OCI-LY7 (cell line): ENCODE data around the gene LARP1. TPM values are rescaled to one million over a fixed set of nuclear protein-coding genes. Genes with fewer than 3 reads are reported as not detected.
"Not testable (repeated sequence)": the region's sequence is repeated elsewhere in the genome, so short reads cannot be mapped to it uniquely, and the experiment has no call there.

Experiments
- BruUV-seq: library from RNA; stranded (reverse); fragments of 400-500 nt; replicated peaks from 2 replicates; lab custom pipeline; 2021; lab: Mats Ljungman, UMichigan
- CTCF ChIA-PET: fragments of 300-600 bp; sonication (Branson Sonifier 250); formaldehyde crosslinking; loops from one replicate; lab custom pipeline; 2022; ENCODE audit warnings: antibody characterized with exemption; ENCODE audit not compliant: unreplicated experiment; lab: Charles Lee
- POLR2A ChIA-PET: fragments of 300-600 bp; sonication (Branson Sonifier 250); formaldehyde crosslinking; loops from one replicate; lab custom pipeline; 2022; ENCODE audit warnings: antibody characterized with exemption; lab: Charles Lee
- DNase-seq: peaks from one replicate; pipeline ENCODE4 v3.0.0-alpha.2; 2015; ENCODE audit warnings: low spot score
- H2AFZ ChIP-seq: fragments of 200-600 bp; sonication (generic), shearing (Covaris generic); 2 replicates; pipeline ENCODE4 v1.6.1; 2014; ENCODE audit warnings: mild to moderate bottlenecking, antibody characterized with exemption, low read length, moderate library complexity
- H3K27ac ChIP-seq: fragments of 200-600 bp; sonication (generic); 2 replicates; pipeline ENCODE4 v1.5.1; 2014; ENCODE audit warnings: mixed run types, low read depth, mild to moderate bottlenecking, moderate library complexity, low read length, inconsistent platforms; ENCODE audit not compliant: poor library complexity, severe bottlenecking
- H3K36me3 ChIP-seq: fragments of 200-600 bp; sonication (generic); 2 replicates; pipeline ENCODE4 v1.6.1; 2014; ENCODE audit warnings: mild to moderate bottlenecking, antibody characterized with exemption, low read length, moderate library complexity, mixed read lengths; ENCODE audit not compliant: insufficient read depth
- H3K4me1 ChIP-seq: fragments of 200-600 bp; sonication (generic); 2 replicates; pipeline ENCODE4 v1.5.1; 2014; ENCODE audit warnings: mild to moderate bottlenecking, low read length; ENCODE audit not compliant: insufficient read depth, poor library complexity, severe bottlenecking
- H3K4me2 ChIP-seq: fragments of 200-600 bp; sonication (generic); 2 replicates; pipeline ENCODE4 v1.6.1; 2014; ENCODE audit warnings: mild to moderate bottlenecking, low read length
- H3K4me3 ChIP-seq: fragments of 200-600 bp; sonication (generic); 2 replicates; pipeline ENCODE4 v1.5.1; 2014; ENCODE audit warnings: mild to moderate bottlenecking, low read depth, low read length; ENCODE audit not compliant: poor library complexity, severe bottlenecking
- H3K79me2 ChIP-seq: fragments of 200-600 bp; sonication (generic); 2 replicates; pipeline ENCODE4 v1.6.1; 2016; ENCODE audit warnings: low read depth, mild to moderate bottlenecking, low read length, moderate library complexity, mixed read lengths; ENCODE audit not compliant: insufficient read depth
- H3K9me2 ChIP-seq: fragments of 200-600 bp; sonication (generic); 2 replicates; pipeline ENCODE4 v1.6.1; 2016; ENCODE audit warnings: mild to moderate bottlenecking, low read length, mixed read lengths; ENCODE audit not compliant: insufficient read depth
- H3K9me3 ChIP-seq: fragments of 200-600 bp; sonication (generic); 2 replicates; pipeline ENCODE4 v1.6.1; 2014; ENCODE audit warnings: mild to moderate bottlenecking, mixed run types, low read length, mixed read lengths
- H4K20me1 ChIP-seq: fragments of 200-600 bp; sonication (generic); 2 replicates; pipeline ENCODE4 v1.6.1; 2014; ENCODE audit warnings: mild to moderate bottlenecking, antibody characterized with exemption, low read length, moderate library complexity, mixed read lengths; ENCODE audit not compliant: insufficient read depth
- EZH2phosphoT487 ChIP-seq: fragments of 200-600 bp; sonication (generic); IDR thresholded peaks from 2 replicates; pipeline ENCODE4 v1.6.1; 2018; ENCODE audit warnings: low read depth, borderline replicate concordance, mild to moderate bottlenecking, mixed run types, antibody characterized with exemption, low read length, moderate library complexity, mixed read lengths
- intact Hi-C: fragments of 100-400 bp; cut with micrococcal nuclease; formaldehyde crosslinking; loops from one replicate; pipeline ENCODE4 v1.10.0; 2022; ENCODE audit not compliant: unreplicated experiment
- total RNA-seq, 2 experiments: library from RNA; depleted of rRNA in 1 of 2; stranded (reverse); fragments of >200 nt in 1 of 2; shearing (Covaris generic) in 1 of 2; gene quantifications; 2 replicates each; pipeline ENCODE4 v1.2.3, GENCODE V29; 2014 to 2022
- TF ChIP-seq, protein P1 (sequence below): fragments of 200-600 bp; sonication (generic); conservative IDR thresholded peaks from 2 replicates; pipeline ENCODE4 v1.5.1; 2014; ENCODE audit warnings: mild to moderate bottlenecking, antibody characterized with exemption, low read length, moderate library complexity, mixed read lengths

Gene LARP1
- total RNA-seq, 2 experiments from 2014 or later = 71.1 to 274 TPM

DNA sequence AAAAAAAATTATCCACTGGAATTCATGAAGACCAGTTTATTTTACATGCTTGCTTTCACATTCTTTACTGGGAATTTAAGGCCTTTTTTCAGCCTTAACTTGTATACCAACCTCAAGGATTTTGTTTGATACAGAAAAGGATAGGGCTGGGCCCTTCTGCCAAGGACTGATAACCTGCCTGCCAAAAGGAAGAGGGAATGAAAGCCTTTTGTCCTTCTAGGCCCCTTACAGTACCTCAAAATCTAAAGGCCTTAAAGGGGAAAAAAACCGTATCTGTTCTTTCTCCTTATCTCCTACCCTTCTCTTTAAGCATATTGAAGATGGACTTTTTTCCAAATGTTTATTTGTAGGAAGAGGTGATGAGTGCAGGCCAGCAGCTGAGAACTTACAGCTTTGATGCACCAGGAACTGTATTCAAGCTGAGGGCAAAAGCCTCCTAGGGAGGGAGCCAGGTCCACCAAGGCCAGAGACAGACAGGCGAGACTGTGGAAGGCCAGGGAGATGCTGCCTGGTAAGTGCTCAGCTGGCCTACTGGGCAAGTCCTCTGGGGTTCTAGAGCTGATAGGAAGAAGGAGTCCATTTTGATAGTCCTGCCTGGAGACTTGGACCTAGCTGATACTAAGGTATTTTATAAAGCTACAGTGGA is 63.4 kb downstream of the LARP1 start:
- intact Hi-C loops = no loop called here
- Histone ChIP-seq H3K9me3 (no peaks in the 10 kb centered on the region), H4K20me1 (no peaks in the 10 kb centered on the region; the same call in 1 of the 2 replicates), H3K9me2 (no peaks in the 10 kb centered on the region), H2AFZ (no peak overlapping the region), H3K79me2 (no peaks in the 10 kb centered on the region), H3K27ac (no peak overlapping the region), H3K4me2 (no peak overlapping the region), H3K4me1 (no peaks in the 10 kb centered on the region), H3K36me3 (peaks cover 89% of the 10 kb centered on the region), H3K4me3 (no peak overlapping the region)
- CTCF ChIA-PET = no interaction called here
- BruUV-seq = no TSS peak
- POLR2A ChIA-PET = interaction anchor here (0.6 to 1.2 kb wide), 2 partner anchors 28 to 38 kb away, joined by 3 read pairs; no protein-coding TSS in a partner anchor
- DNase-seq = no peak
- TF ChIP-seq, protein P1, sequence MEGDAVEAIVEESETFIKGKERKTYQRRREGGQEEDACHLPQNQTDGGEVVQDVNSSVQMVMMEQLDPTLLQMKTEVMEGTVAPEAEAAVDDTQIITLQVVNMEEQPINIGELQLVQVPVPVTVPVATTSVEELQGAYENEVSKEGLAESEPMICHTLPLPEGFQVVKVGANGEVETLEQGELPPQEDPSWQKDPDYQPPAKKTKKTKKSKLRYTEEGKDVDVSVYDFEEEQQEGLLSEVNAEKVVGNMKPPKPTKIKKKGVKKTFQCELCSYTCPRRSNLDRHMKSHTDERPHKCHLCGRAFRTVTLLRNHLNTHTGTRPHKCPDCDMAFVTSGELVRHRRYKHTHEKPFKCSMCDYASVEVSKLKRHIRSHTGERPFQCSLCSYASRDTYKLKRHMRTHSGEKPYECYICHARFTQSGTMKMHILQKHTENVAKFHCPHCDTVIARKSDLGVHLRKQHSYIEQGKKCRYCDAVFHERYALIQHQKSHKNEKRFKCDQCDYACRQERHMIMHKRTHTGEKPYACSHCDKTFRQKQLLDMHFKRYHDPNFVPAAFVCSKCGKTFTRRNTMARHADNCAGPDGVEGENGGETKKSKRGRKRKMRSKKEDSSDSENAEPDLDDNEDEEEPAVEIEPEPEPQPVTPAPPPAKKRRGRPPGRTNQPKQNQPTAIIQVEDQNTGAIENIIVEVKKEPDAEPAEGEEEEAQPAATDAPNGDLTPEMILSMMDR = no peak
- TF ChIP-seq EZH2phosphoT487 = no peak

DNA sequence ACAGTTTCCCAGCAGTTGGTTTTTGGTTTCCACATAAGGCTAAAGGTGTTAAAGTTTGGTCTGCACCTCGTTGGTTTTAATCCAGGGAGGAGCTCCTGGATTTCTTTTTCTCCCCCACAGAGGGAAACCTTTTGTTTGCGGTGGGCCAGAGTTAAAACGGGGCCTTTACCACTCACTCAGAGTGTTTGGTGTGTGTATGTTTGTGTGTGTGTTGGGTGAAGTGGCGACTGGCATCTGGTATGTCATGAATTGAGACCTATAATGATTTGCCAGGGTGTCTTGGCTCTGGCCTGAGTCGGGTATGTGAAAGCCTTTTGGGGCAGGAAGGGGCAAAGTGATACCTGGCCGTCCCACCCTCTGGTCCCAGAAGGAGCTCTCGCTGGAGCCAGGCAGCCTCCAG is 64.4 kb downstream of the LARP1 start:
- ChIA-PET CTCF (no interaction called here), POLR2A (interaction anchor here (0.7 to 1.2 kb wide), 4 partner anchors 10 to 194 kb away, joined by 3 read pairs; no protein-coding TSS in a partner anchor)
- Histone ChIP-seq H3K4me1 (no peaks in the 10 kb centered on the region), H3K4me3 (no peak overlapping the region), H4K20me1 (no peaks in the 10 kb centered on the region; the same call in 1 of the 2 replicates), H2AFZ (no peak overlapping the region), H3K4me2 (no peak overlapping the region), H3K9me3 (no peaks in the 10 kb centered on the region), H3K79me2 (no peaks in the 10 kb centered on the region), H3K9me2 (no peaks in the 10 kb centered on the region), H3K36me3 (peaks cover 90% of the 10 kb centered on the region), H3K27ac (no peak overlapping the region)
- DNase-seq = no peak
- intact Hi-C loops = no loop called here
- TF ChIP-seq EZH2phosphoT487 = no peak
- TF ChIP-seq, protein P1 = no peak
- no TSS peak for BruUV-seq

DNA sequence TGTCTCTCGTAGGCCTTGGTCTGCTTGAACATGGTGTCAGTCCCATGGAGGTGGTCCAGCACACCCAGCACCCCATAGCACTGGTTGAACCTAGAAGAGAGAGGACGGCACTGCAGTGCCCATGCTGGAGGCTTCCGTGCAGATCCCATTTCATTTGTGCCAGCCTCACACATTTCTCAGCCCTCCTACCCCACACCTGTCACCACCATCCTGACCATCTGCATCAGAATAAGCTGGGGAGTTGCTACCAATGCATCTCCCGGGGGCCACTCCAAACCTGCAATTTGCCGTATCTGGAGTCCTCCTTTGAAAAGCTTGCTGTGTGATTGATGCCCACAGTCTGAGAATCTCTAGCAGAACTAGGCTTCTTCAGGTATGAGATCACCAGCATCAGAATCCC is 65.2 kb downstream of the LARP1 start:
- no peak overlapping the region for H3K27ac ChIP-seq
- H3K4me3 ChIP-seq = no peak overlapping the region
- no peak for DNase-seq
- H3K4me2 ChIP-seq = no peak overlapping the region
- no peaks in the 10 kb centered on the region for H3K4me1 ChIP-seq
- H3K79me2 ChIP-seq = no peaks in the 10 kb centered on the region
- H3K9me2 ChIP-seq = no peaks in the 10 kb centered on the region
- TF ChIP-seq EZH2phosphoT487 = no peak
- TF ChIP-seq, protein P1 = no peak
- ChIA-PET CTCF (no interaction called here), POLR2A (interaction anchor here (0.6 to 1.1 kb wide), 3 partner anchors 9 to 442 kb away, joined by 3 read pairs; no protein-coding TSS in a partner anchor)
- BruUV-seq = no TSS peak
- H2AFZ ChIP-seq = no peak overlapping the region
- peaks cover 84% of the 10 kb centered on the region for H3K36me3 ChIP-seq
- H4K20me1 ChIP-seq = no peaks in the 10 kb centered on the region
- intact Hi-C loops = no loop called here
- H3K9me3 ChIP-seq = no peaks in the 10 kb centered on the region

DNA sequence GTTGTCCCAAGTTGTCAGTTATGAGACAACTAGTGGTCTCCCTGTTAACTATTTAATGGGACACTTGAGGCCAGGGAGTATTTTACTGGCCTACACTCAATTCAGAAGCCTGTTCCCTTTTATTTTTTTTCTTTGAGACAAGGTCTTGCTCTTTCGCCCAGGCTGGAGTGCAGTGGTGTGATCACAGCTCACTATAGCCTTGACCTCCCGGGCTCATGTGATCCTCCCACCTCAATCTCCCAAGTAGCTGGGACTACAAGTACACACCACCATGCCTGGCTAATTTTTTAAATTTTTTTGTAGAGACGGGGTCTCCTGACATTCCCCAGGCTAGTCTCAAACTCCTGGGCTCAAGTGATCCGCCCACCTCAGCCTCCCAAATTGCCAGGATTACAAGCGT is 67.7 kb downstream of the LARP1 start:
- H3K27ac ChIP-seq, H3K4me2 ChIP-seq, H4K20me1 ChIP-seq, BruUV-seq, intact Hi-C loops, POLR2A ChIA-PET, H3K9me2 ChIP-seq, H3K79me2 ChIP-seq, H3K4me3 ChIP-seq, H2AFZ ChIP-seq, DNase-seq, H3K9me3 ChIP-seq, H3K4me1 ChIP-seq: not testable (repeated sequence)
- peaks cover 68% of the 10 kb centered on the region for H3K36me3 ChIP-seq
- CTCF ChIA-PET = interaction anchor here (0.5 kb wide), 1 partner anchor 1221 kb away, joined by 3 read pairs; no protein-coding TSS in a partner anchor
